Activated naive CD4-positive, alpha-beta T cell (primary cell): Measurements from ENCODE around the gene RABGGTA.

Source experiments
- DNase-seq, 4 experiments: peaks; one replicate each; lab custom pipeline; 2025; lab: John Stamatoyannopoulos, UW

RABGGTA gene, protein sequence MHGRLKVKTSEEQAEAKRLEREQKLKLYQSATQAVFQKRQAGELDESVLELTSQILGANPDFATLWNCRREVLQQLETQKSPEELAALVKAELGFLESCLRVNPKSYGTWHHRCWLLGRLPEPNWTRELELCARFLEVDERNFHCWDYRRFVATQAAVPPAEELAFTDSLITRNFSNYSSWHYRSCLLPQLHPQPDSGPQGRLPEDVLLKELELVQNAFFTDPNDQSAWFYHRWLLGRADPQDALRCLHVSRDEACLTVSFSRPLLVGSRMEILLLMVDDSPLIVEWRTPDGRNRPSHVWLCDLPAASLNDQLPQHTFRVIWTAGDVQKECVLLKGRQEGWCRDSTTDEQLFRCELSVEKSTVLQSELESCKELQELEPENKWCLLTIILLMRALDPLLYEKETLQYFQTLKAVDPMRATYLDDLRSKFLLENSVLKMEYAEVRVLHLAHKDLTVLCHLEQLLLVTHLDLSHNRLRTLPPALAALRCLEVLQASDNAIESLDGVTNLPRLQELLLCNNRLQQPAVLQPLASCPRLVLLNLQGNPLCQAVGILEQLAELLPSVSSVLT

DNA sequence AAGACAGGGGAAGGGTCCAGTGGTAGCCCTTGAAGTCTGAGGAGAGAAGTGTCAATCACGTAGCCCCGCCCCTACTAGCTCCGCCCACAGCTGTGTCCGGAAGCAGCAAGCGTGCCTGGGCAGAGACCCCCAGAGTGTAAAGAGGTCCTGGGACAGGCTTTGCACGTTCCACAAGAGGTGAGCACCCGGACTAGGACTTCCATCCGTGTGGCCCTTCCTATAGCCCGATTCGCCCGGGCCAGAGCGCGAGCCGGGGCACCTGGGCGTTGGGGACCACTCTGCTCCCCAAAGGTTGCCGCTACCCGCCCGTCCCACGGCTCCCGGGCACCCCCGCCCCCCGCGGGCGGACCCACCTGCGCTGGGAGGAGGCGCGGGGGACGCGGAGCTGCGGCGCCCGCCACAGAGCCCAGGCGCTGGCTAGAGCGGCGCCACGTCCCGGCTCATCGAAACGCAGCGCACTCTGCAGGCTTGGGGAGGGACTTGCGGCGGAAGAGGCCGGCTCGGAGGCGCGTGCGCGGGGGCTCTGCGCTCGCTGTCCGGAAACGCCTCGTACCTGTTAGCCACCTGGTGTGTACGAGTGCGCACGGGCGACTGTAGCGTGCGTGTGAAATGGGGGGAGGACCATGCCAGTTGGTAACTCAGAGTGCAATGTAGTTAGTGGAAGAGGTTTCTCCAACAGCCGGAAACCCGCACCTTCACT is at the start of gene RABGGTA:
TSS of gene RABGGTA (minus strand) at position 464 of the 700 bp plus-strand sequence. CDS start 482 bp downstream, outside the sequence.
- DNase-seq = peak; percentile 71 to 88 (median 80)

DNA sequence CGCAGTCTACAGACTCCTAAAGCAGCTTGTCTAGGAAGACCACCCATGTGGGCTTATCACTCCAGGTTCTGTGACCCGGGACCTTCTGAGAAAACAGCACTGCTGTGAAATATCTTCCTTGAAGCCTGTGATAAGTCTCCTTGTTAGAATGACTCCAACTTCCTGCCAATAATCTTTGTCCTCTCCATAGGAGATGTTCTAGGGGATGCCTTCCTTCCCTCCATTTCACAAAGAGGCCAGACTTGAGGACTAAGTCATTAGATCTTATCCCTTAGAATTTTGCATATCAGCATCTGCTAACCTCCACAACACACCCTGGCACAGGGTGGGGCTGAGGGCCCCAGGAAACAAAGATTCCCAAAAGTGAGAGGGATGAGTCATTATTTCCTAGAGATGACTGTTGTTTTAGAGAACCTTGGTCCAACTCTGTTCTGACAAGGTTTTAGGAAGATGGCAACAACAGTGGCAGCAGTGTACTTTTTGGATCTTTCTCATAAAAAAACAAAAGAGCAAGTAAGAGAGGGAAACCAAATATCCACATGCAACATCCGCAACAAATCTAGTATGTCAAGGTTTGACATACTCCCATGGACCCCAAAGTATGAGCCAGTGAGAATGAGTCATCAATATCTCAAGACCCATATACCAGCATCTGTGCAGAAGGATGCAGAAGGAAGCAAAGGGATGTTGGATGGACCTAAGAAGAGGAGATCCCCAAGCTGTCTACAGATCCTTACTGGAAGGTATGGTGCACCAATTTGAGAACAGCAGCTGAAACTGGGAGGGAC is 45.9 kb upstream of the RABGGTA start:
- no peak for DNase-seq

DNA sequence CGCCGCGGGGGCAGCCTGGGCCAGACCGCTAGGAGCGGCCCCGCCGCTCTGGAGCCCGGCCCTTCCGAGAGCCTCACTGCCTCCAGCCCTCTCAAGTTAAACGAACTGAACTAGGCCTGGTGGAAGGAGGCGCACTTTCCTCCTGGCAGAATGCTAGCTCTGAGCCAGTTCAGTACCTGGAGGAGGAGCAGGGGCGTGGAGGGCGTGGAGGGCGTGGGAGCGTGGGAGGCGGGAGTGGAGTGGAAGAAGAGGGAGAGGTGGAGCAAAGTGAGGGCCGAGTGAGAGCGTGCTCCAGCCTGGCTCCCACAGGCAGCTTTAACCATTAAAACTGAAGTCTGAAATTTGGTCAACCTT is 45.2 kb upstream of the RABGGTA start:
- no peak for DNase-seq

DNA sequence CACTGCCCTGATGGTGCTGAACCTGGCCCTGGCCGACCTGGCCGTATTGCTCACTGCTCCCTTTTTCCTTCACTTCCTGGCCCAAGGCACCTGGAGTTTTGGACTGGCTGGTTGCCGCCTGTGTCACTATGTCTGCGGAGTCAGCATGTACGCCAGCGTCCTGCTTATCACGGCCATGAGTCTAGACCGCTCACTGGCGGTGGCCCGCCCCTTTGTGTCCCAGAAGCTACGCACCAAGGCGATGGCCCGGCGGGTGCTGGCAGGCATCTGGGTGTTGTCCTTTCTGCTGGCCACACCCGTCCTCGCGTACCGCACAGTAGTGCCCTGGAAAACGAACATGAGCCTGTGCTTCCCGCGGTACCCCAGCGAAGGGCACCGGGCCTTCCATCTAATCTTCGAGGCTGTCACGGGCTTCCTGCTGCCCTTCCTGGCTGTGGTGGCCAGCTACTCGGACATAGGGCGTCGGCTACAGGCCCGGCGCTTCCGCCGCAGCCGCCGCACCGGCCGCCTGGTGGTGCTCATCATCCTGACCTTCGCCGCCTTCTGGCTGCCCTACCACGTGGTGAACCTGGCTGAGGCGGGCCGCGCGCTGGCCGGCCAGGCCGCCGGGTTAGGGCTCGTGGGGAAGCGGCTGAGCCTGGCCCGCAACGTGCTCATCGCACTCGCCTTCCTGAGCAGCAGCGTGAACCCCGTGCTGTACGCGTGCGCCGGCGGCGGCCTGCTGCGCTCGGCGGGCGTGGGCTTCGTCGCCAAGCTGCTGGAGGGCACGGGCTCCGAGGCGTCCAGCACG is 44.6 kb upstream of the RABGGTA start:
- DNase-seq = no peak

DNA sequence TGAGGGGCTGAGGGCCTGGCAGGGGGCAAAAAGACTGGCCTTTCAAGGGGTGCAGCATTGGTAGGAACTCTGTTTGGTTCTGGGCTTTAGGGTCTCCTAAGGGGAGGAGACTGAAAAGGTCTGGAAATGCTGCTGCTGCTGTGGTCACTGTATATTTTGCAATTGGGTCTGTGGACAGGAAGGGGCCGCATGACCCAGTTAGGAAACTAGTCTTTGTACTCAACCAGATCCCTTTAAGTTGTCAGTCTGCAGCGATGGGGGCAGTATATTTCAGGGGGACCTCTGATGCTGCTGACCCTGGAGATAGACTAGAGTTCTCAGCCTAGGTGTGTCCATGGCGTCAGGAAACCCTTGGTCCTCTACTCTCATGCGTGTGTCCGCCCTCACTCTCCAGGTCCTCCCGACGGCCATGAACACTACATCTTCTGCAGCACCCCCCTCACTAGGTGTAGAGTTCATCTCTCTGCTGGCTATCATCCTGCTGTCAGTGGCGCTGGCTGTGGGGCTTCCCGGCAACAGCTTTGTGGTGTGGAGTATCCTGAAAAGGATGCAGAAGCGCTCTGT is 43.9 kb upstream of the RABGGTA start:
- DNase-seq = no peak

DNA sequence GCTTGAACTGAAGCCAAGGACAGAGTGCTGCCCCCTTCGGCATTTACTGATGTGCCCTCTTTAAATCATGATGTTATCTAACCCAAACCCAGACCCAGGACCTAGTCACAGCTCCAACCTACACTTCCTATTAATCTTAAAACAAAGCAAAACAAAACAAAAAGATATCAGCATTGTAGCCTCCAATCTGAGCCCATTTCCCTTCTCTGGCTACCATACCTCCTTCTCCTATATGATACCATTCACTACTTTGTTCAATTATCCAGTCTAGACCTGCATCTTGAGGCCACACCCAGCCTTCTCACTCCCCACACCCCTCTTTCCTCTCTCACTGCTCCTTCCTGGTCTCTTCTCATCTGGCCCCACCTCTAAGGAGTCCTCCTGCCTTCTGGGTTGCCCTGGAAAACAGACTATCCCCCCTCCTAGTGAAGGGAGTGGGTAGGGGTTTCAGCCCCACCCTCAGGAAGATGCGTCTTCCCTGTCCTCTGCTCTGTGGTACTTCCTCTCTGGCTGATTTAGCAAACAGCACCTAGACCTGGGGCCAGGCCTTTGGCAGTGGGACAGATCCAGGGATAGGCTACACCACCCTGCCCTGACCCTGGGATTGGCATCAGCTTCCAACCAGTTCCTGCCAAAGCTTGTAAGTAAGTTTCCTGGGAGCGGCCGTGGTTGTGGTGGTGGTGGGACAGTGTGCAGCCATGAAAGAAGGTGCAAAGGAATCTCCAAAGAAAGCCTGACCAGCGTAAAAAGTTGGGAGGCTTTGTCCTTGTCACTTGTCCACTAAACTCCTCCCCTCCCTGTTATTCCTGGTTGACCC is 43.2 kb upstream of the RABGGTA start:
- DNase-seq = no peak

DNA sequence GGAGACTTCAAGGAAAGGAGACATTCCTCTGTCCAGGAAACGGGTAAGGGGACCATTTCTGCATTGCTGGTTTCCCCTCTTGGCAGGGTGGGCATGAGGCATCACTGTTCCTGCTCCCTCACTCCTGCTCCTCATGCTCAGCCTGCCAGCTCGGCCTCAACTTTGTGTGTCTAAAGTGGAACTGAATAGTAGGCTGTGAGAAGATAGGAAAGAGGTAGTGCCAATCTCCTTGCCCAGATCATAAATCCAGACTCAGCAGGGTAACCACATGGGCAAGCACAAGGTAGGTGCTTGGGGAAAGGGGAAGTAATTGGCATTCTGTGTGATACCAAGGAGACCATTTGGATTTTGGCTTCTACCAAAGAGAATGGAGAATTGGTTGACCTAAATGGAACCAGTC is 42.5 kb upstream of the RABGGTA start:
- no peak for DNase-seq

DNA sequence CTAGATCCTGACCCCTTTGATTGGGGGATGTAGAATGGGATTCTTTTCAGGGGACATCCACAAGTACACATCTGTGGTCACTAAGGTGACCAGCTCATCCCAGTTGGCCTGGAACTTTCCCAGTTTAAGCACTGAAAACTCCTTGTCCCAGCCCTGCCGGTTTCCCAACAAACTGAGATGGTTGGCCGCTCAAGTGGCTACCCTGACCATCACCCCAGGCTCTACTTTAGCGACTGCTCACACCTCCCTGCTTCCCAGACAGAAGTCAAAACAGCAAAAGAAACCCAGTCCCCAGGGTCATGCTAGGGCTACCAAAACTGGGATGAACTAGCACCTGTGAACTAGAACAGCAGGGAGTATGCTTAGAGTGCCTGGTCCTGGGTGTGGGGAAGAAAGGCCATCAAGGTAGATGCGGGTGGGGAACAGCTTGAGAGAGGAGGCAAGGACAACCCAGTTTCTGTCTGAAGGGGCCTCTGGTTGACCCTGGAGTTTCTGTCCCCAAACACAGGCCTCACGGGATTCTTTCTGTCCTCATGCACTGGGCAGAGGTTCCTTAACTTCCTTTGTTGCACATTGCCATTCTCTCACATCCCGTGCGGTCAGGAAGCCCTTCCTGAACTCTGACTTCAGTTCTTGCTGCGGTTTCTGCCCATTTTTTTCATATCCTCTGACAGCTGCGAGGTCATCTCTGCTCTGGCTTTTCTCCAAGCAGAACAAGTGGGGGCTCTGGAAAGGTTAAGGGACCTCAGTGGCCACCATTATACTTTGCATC is 41.5 kb upstream of the RABGGTA start:
- DNase-seq = no peak

DNA sequence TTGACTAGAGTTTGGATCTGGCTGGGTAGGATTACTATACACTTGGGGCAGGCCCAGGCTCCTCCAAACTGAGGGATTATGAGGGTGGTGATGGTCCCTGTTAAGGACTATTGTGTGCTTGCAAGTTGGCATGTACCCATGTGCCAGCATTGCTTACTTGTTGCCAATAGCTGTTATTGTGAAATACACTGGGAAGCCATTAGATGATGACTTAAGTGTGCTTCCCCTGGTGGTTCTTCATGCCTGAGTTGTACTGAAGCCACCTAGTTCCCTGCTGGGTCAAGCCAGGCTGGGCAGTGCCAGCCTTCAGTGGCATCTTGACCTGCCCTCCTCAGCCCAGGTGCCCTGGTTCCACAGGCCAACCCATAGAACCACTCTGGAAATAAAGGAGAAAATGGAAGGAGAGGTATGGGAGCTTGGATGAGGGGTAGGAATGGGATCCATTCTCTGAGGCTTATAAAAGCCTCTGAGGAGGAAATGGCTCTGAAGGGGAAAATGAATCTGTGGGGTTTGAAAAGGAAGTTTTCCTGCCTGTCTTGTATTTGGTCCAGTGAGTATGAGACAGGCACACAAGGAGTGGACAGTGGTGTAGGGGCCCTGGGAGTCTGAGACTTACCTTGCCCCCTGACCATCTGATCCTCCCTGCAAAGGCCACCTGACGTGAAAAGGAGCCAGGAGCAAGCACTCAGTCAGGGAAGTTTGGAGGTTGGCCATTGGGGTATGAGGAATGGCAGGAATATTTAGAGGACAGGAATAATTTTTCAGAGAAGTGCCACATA is 40.6 kb upstream of the RABGGTA start:
- no peak for DNase-seq

DNA sequence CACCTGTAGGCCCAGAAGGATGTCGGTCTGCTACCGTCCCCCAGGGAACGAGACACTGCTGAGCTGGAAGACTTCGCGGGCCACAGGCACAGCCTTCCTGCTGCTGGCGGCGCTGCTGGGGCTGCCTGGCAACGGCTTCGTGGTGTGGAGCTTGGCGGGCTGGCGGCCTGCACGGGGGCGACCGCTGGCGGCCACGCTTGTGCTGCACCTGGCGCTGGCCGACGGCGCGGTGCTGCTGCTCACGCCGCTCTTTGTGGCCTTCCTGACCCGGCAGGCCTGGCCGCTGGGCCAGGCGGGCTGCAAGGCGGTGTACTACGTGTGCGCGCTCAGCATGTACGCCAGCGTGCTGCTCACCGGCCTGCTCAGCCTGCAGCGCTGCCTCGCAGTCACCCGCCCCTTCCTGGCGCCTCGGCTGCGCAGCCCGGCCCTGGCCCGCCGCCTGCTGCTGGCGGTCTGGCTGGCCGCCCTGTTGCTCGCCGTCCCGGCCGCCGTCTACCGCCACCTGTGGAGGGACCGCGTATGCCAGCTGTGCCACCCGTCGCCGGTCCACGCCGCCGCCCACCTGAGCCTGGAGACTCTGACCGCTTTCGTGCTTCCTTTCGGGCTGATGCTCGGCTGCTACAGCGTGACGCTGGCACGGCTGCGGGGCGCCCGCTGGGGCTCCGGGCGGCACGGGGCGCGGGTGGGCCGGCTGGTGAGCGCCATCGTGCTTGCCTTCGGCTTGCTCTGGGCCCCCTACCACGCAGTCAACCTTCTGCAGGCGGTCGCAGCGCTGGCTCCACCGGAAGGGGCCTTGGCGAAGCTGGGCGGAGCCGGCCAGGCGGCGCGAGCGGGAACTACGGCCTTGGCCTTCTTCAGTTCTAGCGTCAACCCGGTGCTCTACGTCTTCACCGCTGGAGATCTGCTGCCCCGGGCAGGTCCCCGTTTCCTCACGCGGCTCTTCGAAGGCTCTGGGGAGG is 39.5 kb upstream of the RABGGTA start, which contains the start of gene LTB4R:
TSS of gene LTB4R (plus strand) at position 857 of the 959 bp plus-strand sequence. CDS start 4,150 bp downstream, outside the sequence.
- peak in 3 of 4 experiments; percentile 29 to 66 (median 48) for DNase-seq

DNA sequence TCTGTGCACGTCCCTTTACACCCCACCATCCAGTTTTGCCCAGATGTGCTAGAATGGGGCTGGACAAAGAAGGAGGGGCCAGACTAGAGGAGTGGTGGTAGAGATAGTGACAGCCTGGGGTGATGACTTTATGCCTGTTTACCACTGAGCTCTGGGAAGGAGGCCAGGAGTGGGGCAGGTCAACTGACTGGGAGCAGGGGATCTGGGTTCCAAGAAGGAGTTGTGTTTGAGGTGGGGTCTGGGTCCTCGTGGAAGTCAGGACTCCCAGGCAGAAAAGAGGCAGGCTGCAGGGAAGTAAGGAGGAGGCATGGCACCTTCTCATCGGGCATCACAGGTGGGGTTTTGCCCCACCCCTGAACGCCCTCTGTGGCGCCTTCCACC is 38.9 kb upstream of the RABGGTA start:
- DNase-seq = no peak

DNA sequence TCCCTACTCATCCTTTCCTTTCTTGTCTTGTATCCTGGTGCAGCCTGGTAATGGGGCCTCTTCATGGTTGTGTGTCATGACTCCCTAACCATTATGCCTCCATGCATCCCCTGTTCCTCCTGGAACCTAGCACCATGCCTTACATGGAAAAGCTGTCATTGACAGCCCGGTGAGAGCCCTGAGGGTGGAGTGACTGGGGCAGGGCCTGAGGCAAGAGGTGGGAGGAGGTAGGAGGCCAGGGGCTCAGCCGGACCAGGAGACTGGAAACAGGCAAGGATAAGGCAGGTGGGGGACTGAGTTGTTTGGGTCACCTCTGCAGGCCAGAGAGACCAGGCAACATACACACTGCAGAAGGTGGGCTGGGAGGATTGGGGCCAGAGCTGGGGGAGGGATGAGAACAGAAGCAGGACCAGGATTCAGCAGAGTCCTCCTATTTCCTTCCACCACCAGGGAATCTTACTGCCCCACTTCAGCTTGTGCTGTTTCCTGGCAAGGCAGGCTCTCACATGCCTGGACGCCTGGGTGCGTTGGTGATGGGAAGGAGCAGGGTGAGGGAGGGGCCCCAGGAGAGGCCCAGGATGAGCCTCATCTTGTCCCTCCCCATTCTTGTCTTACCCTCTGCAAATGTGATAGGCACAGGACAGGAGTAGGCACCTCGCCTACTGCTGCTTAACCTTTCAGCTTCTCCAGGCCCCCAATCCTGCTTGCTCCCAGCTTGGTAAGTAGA is 38.3 kb upstream of the RABGGTA start, which contains the start of gene LTB4R2:
TSS of gene LTB4R2 (plus strand) at position 603 of the 727 bp plus-strand sequence. CDS start 525 bp downstream, outside the sequence.
- no peak for DNase-seq

DNA sequence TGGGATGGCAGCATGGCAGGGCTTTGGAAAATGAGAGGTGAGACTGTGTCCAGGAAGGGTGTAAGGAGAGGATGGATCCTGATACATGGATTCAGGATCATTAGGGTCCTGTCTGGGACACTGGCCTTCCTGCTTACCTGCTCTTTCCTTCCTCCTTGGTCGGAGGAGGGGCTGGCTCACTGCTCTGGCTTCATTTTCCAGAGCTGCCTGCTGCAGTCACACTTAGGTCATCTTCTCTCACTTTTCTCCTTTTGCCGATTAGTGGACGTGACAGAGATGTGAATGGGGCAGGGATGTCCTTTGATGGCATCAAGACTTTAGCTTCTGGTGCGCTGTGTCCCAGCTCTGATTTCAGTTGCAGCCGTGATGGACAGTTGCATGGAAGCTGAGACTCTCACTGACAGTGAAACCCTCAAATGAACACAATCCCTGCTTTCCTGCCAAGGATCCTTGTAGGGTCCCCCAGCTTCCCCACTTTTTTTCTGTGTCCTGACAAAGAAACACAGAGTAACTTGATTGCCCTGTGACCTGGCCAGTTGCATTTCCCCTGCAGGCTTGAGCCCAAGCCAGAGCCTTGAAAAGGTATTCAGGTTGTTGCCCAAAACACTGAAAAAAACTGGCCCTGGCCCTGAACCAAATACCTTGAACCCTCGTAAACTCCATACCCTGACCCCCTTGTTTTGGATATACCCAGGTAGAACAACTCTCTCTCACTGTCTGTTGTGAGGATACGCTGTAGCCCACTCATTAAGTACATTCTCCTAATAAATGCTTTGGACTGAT is 37.1 kb upstream of the RABGGTA start:
- no peak for DNase-seq

DNA sequence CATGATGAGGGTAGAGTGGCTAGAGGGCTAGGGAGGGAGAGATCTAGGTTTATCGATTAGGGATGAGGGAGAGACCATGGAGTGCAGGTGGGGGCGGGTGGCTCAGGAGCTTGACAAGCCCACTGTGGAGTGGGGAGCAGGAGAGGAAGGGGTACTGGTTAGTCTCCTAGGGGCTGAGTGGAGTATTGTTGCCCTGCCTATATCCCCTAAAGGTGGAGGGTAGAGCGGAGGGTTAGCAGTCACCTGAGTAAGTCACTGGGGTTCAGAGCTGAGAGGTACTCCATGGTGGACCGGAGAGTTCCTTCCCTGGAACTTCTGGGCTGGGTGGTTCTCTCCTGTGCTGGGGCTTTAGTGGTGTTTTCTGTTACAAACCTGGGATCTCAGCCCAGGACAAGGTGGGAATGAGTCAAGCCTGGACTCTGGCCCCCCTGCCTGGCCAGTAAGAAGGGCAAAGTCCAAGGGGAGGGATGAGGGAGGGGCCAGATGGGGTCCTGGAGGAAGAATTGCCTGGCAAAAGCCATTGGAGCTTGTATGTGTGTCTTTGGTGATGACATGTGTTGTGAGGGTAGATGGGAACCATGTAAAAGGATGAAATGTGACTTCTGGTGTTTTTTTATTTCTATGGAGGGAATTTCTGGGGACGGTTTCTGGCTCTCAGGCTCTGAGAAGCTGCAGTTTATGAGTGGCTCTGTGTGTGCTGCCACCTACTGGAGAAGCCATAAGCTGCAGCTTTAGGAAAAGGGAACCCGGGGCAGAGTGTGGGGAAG is 36.4 kb upstream of the RABGGTA start, which contains the start of gene CIDEB:
TSS of gene CIDEB (minus strand) at position 403 of the 767 bp plus-strand sequence. CDS start at position 284, 119 bp downstream.
- DNase-seq = peak in 3 of 4 experiments; percentile 12 to 38 (median 15)

DNA sequence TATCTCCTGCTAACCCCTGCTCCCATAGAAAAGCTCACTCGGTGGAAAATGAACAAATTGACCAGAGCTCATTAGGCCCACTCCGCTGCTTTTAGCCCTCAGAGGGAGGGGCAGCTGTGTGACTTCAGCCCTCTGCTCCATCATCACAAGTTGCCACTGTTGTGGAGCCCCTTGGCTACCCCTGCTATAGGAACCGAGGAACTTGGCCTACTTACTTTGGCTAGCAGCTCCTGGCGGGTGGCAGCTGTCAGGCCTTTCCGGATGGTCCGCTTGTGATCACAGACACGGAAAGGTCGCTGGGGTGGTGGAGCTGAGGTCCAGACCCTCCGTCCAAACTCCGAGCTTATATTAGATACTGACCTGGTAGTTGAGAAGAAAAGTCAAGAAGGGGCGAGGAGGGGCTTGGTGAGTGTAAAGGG is 35.8 kb upstream of the RABGGTA start:
- no peak for DNase-seq
